Measurements from ENCODE around the gene CD300LB. TPM values are rescaled to one million over a fixed set of nuclear protein-coding genes. Genes with fewer than 3 reads are reported as not detected.

The CD300LB gene
- polyA plus RNA-seq, 1 donor (not counting 4 experiments of a cell fraction or from before 2014, with no cell fraction given) = not detected

DNA sequence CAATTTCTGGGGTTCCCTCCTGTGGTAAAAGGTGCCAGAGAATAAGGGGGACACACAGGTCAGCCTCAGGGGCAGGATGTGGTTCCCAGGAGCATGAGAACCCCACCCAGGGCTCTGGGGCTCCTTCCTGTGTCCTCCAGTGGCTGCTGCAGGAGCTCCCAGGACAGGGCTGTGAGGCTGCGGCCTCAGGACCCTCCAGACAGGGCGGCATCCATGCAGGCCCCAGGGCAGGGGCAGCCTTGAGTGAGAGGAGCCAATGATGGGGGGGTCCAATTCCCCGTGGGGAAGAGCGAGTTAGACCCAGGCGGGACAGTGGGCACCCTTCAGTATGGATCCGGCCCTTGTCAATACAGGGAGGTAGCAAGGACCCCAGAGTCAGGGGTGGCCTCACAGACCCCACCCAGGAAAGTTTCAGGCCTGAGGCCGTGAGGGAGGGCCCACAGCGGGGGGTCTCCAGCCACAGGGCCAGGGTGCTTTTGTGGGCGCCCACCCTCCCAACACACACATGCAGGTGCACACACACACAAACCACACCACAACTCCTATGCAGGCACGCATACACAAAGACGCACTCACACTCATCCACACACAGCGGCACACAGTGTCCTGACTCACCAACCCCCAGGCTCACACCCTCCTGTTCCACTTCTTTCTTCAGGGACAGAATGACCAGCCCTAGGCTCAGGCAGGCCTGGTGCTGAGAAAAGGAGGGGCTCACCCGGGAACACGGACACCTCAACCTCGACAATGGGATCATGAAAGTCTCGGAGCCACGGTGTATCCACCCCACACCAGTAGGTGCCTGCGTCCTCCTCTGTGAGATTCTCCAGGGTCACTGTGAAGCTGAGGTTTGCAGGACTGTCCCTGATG is 12.9 kb upstream of the CD300LB start:
- no peaks in the 10 kb centered on the region for H4K20me1 ChIP-seq (ENCODE audit: control insufficient read depth, extremely low read depth, insufficient read depth, low read length)
- no peak overlapping the region for H3K4me2 ChIP-seq (ENCODE audit: control insufficient read depth, extremely low read depth, insufficient read depth, low read depth, low read length)
- TF ChIP-seq, protein P1, sequence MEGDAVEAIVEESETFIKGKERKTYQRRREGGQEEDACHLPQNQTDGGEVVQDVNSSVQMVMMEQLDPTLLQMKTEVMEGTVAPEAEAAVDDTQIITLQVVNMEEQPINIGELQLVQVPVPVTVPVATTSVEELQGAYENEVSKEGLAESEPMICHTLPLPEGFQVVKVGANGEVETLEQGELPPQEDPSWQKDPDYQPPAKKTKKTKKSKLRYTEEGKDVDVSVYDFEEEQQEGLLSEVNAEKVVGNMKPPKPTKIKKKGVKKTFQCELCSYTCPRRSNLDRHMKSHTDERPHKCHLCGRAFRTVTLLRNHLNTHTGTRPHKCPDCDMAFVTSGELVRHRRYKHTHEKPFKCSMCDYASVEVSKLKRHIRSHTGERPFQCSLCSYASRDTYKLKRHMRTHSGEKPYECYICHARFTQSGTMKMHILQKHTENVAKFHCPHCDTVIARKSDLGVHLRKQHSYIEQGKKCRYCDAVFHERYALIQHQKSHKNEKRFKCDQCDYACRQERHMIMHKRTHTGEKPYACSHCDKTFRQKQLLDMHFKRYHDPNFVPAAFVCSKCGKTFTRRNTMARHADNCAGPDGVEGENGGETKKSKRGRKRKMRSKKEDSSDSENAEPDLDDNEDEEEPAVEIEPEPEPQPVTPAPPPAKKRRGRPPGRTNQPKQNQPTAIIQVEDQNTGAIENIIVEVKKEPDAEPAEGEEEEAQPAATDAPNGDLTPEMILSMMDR (optimal IDR thresholded peaks at IDR 0.05 in 1 of 3, IDR thresholded peaks at IDR 0.05 in 1 of 3, conservative IDR thresholded peaks at IDR 0.05 in 1 of 3; ENCODE audit: extremely low read depth in 1 of 3, insufficient read depth in 2 of 3, low read length in 3 of 3) = no peak
- TF ChIP-seq EZH2 (IDR thresholded peaks at IDR 0.05; ENCODE audit: low read length) = no peak
- no peaks in the 10 kb centered on the region for H3K36me3 ChIP-seq (ENCODE audit: control insufficient read depth in 2 of 2, extremely low read depth in 1 of 2, insufficient read depth in 2 of 2, low read length in 2 of 2)
- H3K27me3 ChIP-seq (ENCODE audit: control insufficient read depth, extremely low read depth, insufficient read depth, low read length) = peaks cover 9% of the 10 kb centered on the region
- DNase-seq (ENCODE audit: low read depth, low spot score) (no peak), FAIRE-seq (no peak)
- H3K4me1 ChIP-seq (ENCODE audit: control insufficient read depth, extremely low read depth, insufficient read depth, low read length) = peaks cover 6% of the 10 kb centered on the region
- dilution Hi-C loops (cut with MboI; ENCODE audit: extremely low pct_ligation_motif_present, low sequenced_read_pairs) = no loop called here
- H3K9me1 ChIP-seq (ENCODE audit: control insufficient read depth, extremely low read depth, insufficient read depth, low read length) = no peaks in the 10 kb centered on the region
- H3K9me3 ChIP-seq (ENCODE audit: control insufficient read depth, low read depth, low read length) = no peaks in the 10 kb centered on the region
- no peak overlapping the region for H2AFZ ChIP-seq (ENCODE audit: control insufficient read depth, low read length)
- no peaks in the 10 kb centered on the region for H3K79me2 ChIP-seq (ENCODE audit: control insufficient read depth, insufficient read depth, low read length)
- H3K9ac ChIP-seq (ENCODE audit: control insufficient read depth, extremely low read depth, insufficient read depth, low read length) = no peak overlapping the region
- no peak overlapping the region for H3K4me3 ChIP-seq (ENCODE audit: control insufficient read depth in 2 of 3, extremely low read depth in 1 of 3, insufficient read depth in 2 of 3, low read depth in 1 of 3, low read length in 3 of 3)
- no peak overlapping the region for H3K27ac ChIP-seq (ENCODE audit: control insufficient read depth, insufficient read depth, low read length)

DNA sequence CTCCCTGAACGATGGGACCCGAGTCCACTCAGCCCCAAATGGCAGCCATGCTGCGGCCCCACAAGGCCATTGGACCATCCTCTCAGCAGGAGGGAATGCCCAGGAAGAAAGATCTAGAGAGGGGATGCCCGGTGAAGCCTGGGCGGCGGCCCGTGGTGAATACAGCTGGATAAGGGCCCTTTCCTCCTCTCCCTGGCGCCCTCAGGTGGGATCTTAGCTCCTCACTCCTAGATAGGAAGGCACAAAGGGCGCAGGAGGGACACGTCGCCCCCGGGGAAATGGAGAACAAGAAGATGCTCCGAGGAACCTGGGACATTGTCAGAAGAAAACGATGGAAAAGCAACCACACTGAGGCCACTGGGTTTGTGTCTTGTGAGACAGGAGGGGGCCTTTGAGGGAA is 12.1 kb upstream of the CD300LB start:
- DNase-seq (ENCODE audit: low read depth, low spot score) = no peak
- H3K9me3 ChIP-seq (ENCODE audit: control insufficient read depth, low read depth, low read length) = no peaks in the 10 kb centered on the region
- H3K27ac ChIP-seq (ENCODE audit: control insufficient read depth, insufficient read depth, low read length) = no peak overlapping the region
- H3K9me1 ChIP-seq (ENCODE audit: control insufficient read depth, extremely low read depth, insufficient read depth, low read length) = no peaks in the 10 kb centered on the region
- no peak overlapping the region for H3K4me2 ChIP-seq (ENCODE audit: control insufficient read depth, extremely low read depth, insufficient read depth, low read depth, low read length)
- H3K4me3 ChIP-seq (ENCODE audit: control insufficient read depth in 2 of 3, extremely low read depth in 1 of 3, insufficient read depth in 2 of 3, low read depth in 1 of 3, low read length in 3 of 3) = no peak overlapping the region
- H3K9ac ChIP-seq (ENCODE audit: control insufficient read depth, extremely low read depth, insufficient read depth, low read length) = no peak overlapping the region
- no peaks in the 10 kb centered on the region for H3K79me2 ChIP-seq (ENCODE audit: control insufficient read depth, insufficient read depth, low read length)
- H3K4me1 ChIP-seq (ENCODE audit: control insufficient read depth, extremely low read depth, insufficient read depth, low read length) = peaks cover 6% of the 10 kb centered on the region
- FAIRE-seq = no peak
- H2AFZ ChIP-seq (ENCODE audit: control insufficient read depth, low read length) = no peak overlapping the region
- no peak for TF ChIP-seq EZH2 (IDR thresholded peaks at IDR 0.05; ENCODE audit: low read length)
- TF ChIP-seq, protein P1 (optimal IDR thresholded peaks at IDR 0.05 in 1 of 3, IDR thresholded peaks at IDR 0.05 in 1 of 3, conservative IDR thresholded peaks at IDR 0.05 in 1 of 3; ENCODE audit: extremely low read depth in 1 of 3, insufficient read depth in 2 of 3, low read length in 3 of 3) = no peak
- dilution Hi-C loops (cut with MboI; ENCODE audit: extremely low pct_ligation_motif_present, low sequenced_read_pairs) = no loop called here
- H3K27me3 ChIP-seq (ENCODE audit: control insufficient read depth, extremely low read depth, insufficient read depth, low read length) = peaks cover 11% of the 10 kb centered on the region
- no peaks in the 10 kb centered on the region for H4K20me1 ChIP-seq (ENCODE audit: control insufficient read depth, extremely low read depth, insufficient read depth, low read length)
- H3K36me3 ChIP-seq (ENCODE audit: control insufficient read depth in 2 of 2, extremely low read depth in 1 of 2, insufficient read depth in 2 of 2, low read length in 2 of 2) = no peaks in the 10 kb centered on the region

All from keratinocyte (primary cell).